GM23338 (cell line): ENCODE measurements around the gene HIVEP2. TPM values are rescaled to one million over a fixed set of nuclear protein-coding genes. Genes with fewer than 3 reads are reported as not detected.

ENCODE experiments used
- ATAC-seq: fragments of 200-7000 bp; cut with Tn5 transposase; 3 replicates; pipeline ENCODE4 v1.9.1; 2020
- DNase-seq: peaks from one replicate; pipeline ENCODE4 v3.0.0-alpha.2; 2015; ENCODE audit warnings: low spot score
- H2AFZ ChIP-seq: fragments of 200-600 bp; sonication (generic); 2 replicates; pipeline ENCODE4 v1.8.0; 2016; ENCODE audit warnings: antibody characterized with exemption, mild to moderate bottlenecking, moderate library complexity
- H3F3A ChIP-seq: fragments of 200-600 bp; sonication (generic); replicated peaks from 2 replicates; pipeline ENCODE4 v1.8.0; 2017; ENCODE audit warnings: antibody characterized with exemption, mixed run types, low read depth
- H3K27ac ChIP-seq: fragments of 200-600 bp; sonication (generic); 2 replicates; pipeline ENCODE4 v1.6.1; 2016; ENCODE audit warnings: low read depth
- H3K27me3 ChIP-seq: fragments of 200-600 bp; sonication (generic); 2 replicates; pipeline ENCODE4 v1.8.0; 2016; ENCODE audit warnings: mild to moderate bottlenecking, mixed run types, moderate library complexity; ENCODE audit not compliant: insufficient read depth
- H3K36me3 ChIP-seq: fragments of 200-600 bp; sonication (generic); 2 replicates; pipeline ENCODE4 v1.8.0; 2016; ENCODE audit warnings: mild to moderate bottlenecking; ENCODE audit not compliant: insufficient read depth
- H3K4me1 ChIP-seq: fragments of 200-600 bp; sonication (generic); 2 replicates; pipeline ENCODE4 v1.8.0; 2016; ENCODE audit warnings: mild to moderate bottlenecking, moderate library complexity; ENCODE audit not compliant: insufficient read depth
- H3K4me2 ChIP-seq: fragments of 200-600 bp; sonication (generic); 2 replicates; pipeline ENCODE4 v1.7.1; 2017; ENCODE audit warnings: mixed run types
- H3K4me3 ChIP-seq: fragments of 200-600 bp; sonication (generic); 2 replicates; pipeline ENCODE4 v1.6.1; 2016; ENCODE audit warnings: mixed run types
- H3K79me2 ChIP-seq: fragments of 200-600 bp; sonication (generic); replicated peaks from 2 replicates; pipeline ENCODE4 v1.8.0; 2017; ENCODE audit warnings: mild to moderate bottlenecking; ENCODE audit not compliant: insufficient read depth
- H3K9me2 ChIP-seq: fragments of 200-600 bp; sonication (generic); 2 replicates; pipeline ENCODE4 v1.8.0; 2017; ENCODE audit not compliant: insufficient read depth
- H4K20me1 ChIP-seq: fragments of 200-600 bp; sonication (generic); replicated peaks from 2 replicates; pipeline ENCODE4 v1.8.0; 2017; ENCODE audit warnings: mild to moderate bottlenecking; ENCODE audit not compliant: insufficient read depth
- H3K27ac Mint-ChIP-seq: 2 replicates; pipeline ENCODE4 v1.8.0; 2020; ENCODE audit warnings: inconsistent platforms, mild to moderate bottlenecking, moderate library complexity, mixed read lengths
- H3K27me3 Mint-ChIP-seq: 3 replicates; pipeline ENCODE4 v1.8.0; 2022; ENCODE audit warnings: low read depth, mild to moderate bottlenecking, moderate library complexity, mixed read lengths, inconsistent platforms; ENCODE audit not compliant: insufficient read depth, poor library complexity
- H3K36me3 Mint-ChIP-seq: 3 replicates; pipeline ENCODE4 v1.8.0; 2021; ENCODE audit warnings: low read depth, mild to moderate bottlenecking, inconsistent platforms, moderate library complexity, mixed read lengths
- H3K4me1 Mint-ChIP-seq: 3 replicates; pipeline ENCODE4 v1.8.0; 2020; ENCODE audit warnings: mild to moderate bottlenecking, inconsistent platforms, mixed read lengths
- H3K4me3 Mint-ChIP-seq: 3 replicates; pipeline ENCODE4 v1.8.0; 2021; ENCODE audit warnings: moderate library complexity, mild to moderate bottlenecking, inconsistent platforms, mixed read lengths
- H3K9me3 Mint-ChIP-seq: 3 replicates; pipeline ENCODE4 v1.8.0; 2020; ENCODE audit warnings: moderate library complexity, mild to moderate bottlenecking, inconsistent platforms, mixed read lengths
- CREB1 ChIP-seq: fragments of 250-450 bp; sonication (Bioruptor Pico); IDR thresholded peaks from 2 replicates; pipeline ENCODE4 v1.5.0; 2020; ENCODE audit warnings: low read depth, mild to moderate bottlenecking, moderate library complexity
- EZH2 ChIP-seq: fragments of 200-600 bp; sonication (generic); IDR thresholded peaks from one replicate; pipeline ENCODE4 v1.8.0; 2017; ENCODE audit warnings: antibody characterized with exemption, mild to moderate bottlenecking, low read depth; ENCODE audit not compliant: unreplicated experiment
- EZH2phosphoT487 ChIP-seq: fragments of 200-600 bp; sonication (generic); IDR thresholded peaks from one replicate; pipeline ENCODE4 v1.8.1; 2018; ENCODE audit warnings: antibody characterized with exemption; ENCODE audit not compliant: unreplicated experiment
- JUNB ChIP-seq: IDR thresholded peaks from one replicate; pipeline ENCODE4 v1.6.1; 2016; ENCODE audit warnings: antibody characterized with exemption; ENCODE audit not compliant: unreplicated experiment
- NANOG ChIP-seq: IDR thresholded peaks from 2 replicates; pipeline ENCODE4 v1.6.1; 2016; ENCODE audit warnings: antibody characterized with exemption, borderline replicate concordance
- POLR2AphosphoS5 ChIP-seq: IDR thresholded peaks from 2 replicates; pipeline ENCODE4 v1.6.1; 2016; ENCODE audit warnings: antibody characterized with exemption, low read depth
- STAT1 ChIP-seq: IDR thresholded peaks from one replicate; pipeline ENCODE4 v1.6.1; 2016; ENCODE audit warnings: antibody characterized with exemption; ENCODE audit not compliant: unreplicated experiment
- ZNF114 ChIP-seq: fragments of 250-450 bp; sonication (Bioruptor Pico); IDR thresholded peaks from 2 replicates; pipeline ENCODE4 v1.5.0; 2020; ENCODE audit warnings: mild to moderate bottlenecking, moderate library complexity
- ZNF331 ChIP-seq: fragments of 250-450 bp; sonication (Bioruptor Pico); IDR thresholded peaks from 2 replicates; pipeline ENCODE4 v1.5.0; 2020; ENCODE audit warnings: low read depth, mild to moderate bottlenecking, moderate library complexity
- polyA plus RNA-seq: library from polyadenylated mRNA; unstranded; fragments of >200 nt; fragmentation: Nextera tagmentation; extraction: Ambion mirVana; gene quantifications from 2 replicates; pipeline ENCODE4 v1.2.1, GENCODE V29; 2016
- total RNA-seq: library from RNA; depleted of rRNA; stranded (reverse); fragments of >200 nt; shearing (Covaris generic); gene quantifications from 2 replicates; pipeline ENCODE4 v1.2.3, GENCODE V29; 2014
- TF ChIP-seq, protein P1 (sequence below), 2 experiments: fragments of 200-600 bp in 1 of 2; sonication (generic) in 1 of 2; conservative IDR thresholded peaks; 2 replicates each; pipeline versions ENCODE4 v1.5.1 to v1.6.1; 2016 to 2017; ENCODE audit warnings: antibody characterized with exemption in 2 of 2, low read depth in 2 of 2, mild to moderate bottlenecking in 2 of 2, moderate library complexity in 1 of 2
- TF ChIP-seq, protein P2 (sequence below): IDR thresholded peaks from one replicate; pipeline ENCODE4 v1.6.1; 2018; ENCODE audit warnings: antibody characterized with exemption; ENCODE audit not compliant: unreplicated experiment
- TF ChIP-seq, protein P3 (sequence below): fragments of 250-450 bp; sonication (Bioruptor Pico); IDR thresholded peaks from 2 replicates; pipeline ENCODE4 v1.5.0; 2020; ENCODE audit warnings: mild to moderate bottlenecking, moderate library complexity
- TF ChIP-seq, protein P4 (sequence below): IDR thresholded peaks from 2 replicates; pipeline ENCODE4 v1.6.1; 2016; ENCODE audit warnings: antibody characterized with exemption

HIVEP2 gene
- total and polyA plus RNA-seq, 2 experiments from 2014 or later = 1.5 to 7.4 TPM

DNA sequence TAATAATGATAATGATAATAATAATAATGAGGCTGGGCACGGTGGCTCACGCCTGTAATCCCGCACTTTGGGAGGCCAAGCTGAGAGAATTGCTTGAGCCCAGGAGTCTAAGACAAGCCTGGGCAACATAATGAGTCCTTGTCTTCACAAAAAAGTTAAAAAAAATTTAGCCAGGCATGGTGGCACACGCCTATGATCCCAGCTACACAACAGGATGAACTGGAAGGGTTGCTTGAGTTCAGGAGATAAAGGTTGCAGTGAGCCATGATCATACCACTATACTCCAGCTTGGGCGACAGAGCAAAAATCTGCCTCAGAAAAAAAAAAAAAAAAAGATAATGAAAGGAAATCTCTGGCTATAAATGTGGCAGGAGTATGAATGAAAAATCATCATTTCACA, 213.4 kb downstream of the HIVEP2 start:
- no peak for ATAC-seq
- Histone ChIP-seq H2AFZ (no peak overlapping the region), H3K27me3 (no peaks in the 10 kb centered on the region), H4K20me1 (no peaks in the 10 kb centered on the region), H3K9me2 (peaks cover 11% of the 10 kb centered on the region; the same call in 1 of the 2 replicates), H3K4me3 (no peak overlapping the region), H3K36me3 (no peaks in the 10 kb centered on the region), H3K4me1 (peaks cover 8% of the 10 kb centered on the region; the same call in 1 of the 2 replicates), H3K79me2 (no peaks in the 10 kb centered on the region), H3F3A (no peaks in the 10 kb centered on the region), H3K27ac (no peak overlapping the region), H3K4me2 (no peak overlapping the region)
- TF ChIP-seq, protein P1, sequence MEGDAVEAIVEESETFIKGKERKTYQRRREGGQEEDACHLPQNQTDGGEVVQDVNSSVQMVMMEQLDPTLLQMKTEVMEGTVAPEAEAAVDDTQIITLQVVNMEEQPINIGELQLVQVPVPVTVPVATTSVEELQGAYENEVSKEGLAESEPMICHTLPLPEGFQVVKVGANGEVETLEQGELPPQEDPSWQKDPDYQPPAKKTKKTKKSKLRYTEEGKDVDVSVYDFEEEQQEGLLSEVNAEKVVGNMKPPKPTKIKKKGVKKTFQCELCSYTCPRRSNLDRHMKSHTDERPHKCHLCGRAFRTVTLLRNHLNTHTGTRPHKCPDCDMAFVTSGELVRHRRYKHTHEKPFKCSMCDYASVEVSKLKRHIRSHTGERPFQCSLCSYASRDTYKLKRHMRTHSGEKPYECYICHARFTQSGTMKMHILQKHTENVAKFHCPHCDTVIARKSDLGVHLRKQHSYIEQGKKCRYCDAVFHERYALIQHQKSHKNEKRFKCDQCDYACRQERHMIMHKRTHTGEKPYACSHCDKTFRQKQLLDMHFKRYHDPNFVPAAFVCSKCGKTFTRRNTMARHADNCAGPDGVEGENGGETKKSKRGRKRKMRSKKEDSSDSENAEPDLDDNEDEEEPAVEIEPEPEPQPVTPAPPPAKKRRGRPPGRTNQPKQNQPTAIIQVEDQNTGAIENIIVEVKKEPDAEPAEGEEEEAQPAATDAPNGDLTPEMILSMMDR (conservative IDR thresholded peaks at IDR 0.05; ENCODE audit: low read depth in 2 of 2) = no peak
- no peak for TF ChIP-seq EZH2
- TF ChIP-seq, protein P2, sequence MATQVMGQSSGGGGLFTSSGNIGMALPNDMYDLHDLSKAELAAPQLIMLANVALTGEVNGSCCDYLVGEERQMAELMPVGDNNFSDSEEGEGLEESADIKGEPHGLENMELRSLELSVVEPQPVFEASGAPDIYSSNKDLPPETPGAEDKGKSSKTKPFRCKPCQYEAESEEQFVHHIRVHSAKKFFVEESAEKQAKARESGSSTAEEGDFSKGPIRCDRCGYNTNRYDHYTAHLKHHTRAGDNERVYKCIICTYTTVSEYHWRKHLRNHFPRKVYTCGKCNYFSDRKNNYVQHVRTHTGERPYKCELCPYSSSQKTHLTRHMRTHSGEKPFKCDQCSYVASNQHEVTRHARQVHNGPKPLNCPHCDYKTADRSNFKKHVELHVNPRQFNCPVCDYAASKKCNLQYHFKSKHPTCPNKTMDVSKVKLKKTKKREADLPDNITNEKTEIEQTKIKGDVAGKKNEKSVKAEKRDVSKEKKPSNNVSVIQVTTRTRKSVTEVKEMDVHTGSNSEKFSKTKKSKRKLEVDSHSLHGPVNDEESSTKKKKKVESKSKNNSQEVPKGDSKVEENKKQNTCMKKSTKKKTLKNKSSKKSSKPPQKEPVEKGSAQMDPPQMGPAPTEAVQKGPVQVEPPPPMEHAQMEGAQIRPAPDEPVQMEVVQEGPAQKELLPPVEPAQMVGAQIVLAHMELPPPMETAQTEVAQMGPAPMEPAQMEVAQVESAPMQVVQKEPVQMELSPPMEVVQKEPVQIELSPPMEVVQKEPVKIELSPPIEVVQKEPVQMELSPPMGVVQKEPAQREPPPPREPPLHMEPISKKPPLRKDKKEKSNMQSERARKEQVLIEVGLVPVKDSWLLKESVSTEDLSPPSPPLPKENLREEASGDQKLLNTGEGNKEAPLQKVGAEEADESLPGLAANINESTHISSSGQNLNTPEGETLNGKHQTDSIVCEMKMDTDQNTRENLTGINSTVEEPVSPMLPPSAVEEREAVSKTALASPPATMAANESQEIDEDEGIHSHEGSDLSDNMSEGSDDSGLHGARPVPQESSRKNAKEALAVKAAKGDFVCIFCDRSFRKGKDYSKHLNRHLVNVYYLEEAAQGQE = no peak
- TF ChIP-seq, protein P3, sequence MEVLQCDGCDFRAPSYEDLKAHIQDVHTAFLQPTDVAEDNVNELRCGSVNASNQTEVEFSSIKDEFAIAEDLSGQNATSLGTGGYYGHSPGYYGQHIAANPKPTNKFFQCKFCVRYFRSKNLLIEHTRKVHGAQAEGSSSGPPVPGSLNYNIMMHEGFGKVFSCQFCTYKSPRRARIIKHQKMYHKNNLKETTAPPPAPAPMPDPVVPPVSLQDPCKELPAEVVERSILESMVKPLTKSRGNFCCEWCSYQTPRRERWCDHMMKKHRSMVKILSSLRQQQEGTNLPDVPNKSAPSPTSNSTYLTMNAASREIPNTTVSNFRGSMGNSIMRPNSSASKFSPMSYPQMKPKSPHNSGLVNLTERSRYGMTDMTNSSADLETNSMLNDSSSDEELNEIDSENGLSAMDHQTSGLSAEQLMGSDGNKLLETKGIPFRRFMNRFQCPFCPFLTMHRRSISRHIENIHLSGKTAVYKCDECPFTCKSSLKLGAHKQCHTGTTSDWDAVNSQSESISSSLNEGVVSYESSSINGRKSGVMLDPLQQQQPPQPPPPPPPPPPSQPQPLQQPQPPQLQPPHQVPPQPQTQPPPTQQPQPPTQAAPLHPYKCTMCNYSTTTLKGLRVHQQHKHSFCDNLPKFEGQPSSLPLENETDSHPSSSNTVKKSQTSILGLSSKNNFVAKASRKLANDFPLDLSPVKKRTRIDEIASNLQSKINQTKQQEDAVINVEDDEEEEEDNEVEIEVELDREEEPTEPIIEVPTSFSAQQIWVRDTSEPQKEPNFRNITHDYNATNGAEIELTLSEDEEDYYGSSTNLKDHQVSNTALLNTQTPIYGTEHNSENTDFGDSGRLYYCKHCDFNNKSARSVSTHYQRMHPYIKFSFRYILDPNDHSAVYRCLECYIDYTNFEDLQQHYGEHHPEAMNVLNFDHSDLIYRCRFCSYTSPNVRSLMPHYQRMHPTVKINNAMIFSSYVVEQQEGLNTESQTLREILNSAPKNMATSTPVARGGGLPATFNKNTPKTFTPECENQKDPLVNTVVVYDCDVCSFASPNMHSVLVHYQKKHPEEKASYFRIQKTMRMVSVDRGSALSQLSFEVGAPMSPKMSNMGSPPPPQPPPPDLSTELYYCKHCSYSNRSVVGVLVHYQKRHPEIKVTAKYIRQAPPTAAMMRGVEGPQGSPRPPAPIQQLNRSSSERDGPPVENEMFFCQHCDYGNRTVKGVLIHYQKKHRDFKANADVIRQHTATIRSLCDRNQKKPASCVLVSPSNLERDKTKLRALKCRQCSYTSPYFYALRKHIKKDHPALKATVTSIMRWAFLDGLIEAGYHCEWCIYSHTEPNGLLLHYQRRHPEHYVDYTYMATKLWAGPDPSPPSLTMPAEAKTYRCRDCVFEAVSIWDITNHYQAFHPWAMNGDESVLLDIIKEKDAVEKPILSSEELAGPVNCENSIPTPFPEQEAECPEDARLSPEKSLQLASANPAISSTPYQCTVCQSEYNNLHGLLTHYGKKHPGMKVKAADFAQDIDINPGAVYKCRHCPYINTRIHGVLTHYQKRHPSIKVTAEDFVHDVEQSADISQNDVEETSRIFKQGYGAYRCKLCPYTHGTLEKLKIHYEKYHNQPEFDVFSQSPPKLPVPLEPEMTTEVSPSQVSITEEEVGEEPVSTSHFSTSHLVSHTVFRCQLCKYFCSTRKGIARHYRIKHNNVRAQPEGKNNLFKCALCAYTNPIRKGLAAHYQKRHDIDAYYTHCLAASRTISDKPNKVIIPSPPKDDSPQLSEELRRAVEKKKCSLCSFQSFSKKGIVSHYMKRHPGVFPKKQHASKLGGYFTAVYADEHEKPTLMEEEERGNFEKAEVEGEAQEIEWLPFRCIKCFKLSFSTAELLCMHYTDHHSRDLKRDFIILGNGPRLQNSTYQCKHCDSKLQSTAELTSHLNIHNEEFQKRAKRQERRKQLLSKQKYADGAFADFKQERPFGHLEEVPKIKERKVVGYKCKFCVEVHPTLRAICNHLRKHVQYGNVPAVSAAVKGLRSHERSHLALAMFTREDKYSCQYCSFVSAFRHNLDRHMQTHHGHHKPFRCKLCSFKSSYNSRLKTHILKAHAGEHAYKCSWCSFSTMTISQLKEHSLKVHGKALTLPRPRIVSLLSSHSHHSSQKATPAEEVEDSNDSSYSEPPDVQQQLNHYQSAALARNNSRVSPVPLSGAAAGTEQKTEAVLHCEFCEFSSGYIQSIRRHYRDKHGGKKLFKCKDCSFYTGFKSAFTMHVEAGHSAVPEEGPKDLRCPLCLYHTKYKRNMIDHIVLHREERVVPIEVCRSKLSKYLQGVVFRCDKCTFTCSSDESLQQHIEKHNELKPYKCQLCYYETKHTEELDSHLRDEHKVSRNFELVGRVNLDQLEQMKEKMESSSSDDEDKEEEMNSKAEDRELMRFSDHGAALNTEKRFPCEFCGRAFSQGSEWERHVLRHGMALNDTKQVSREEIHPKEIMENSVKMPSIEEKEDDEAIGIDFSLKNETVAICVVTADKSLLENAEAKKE (CRISPR knock-in tag) = no peak
- no peak for TF ChIP-seq NANOG
- no peak for TF ChIP-seq STAT1
- no peak for TF ChIP-seq CREB1 (CRISPR knock-in tag)
- no peak for TF ChIP-seq POLR2AphosphoS5
- TF ChIP-seq ZNF331 (CRISPR knock-in tag) = no peak
- TF ChIP-seq JUNB = no peak
- TF ChIP-seq EZH2phosphoT487 = no peak
- TF ChIP-seq, protein P4, sequence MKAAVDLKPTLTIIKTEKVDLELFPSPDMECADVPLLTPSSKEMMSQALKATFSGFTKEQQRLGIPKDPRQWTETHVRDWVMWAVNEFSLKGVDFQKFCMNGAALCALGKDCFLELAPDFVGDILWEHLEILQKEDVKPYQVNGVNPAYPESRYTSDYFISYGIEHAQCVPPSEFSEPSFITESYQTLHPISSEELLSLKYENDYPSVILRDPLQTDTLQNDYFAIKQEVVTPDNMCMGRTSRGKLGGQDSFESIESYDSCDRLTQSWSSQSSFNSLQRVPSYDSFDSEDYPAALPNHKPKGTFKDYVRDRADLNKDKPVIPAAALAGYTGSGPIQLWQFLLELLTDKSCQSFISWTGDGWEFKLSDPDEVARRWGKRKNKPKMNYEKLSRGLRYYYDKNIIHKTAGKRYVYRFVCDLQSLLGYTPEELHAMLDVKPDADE = no peak
- TF ChIP-seq ZNF114 (CRISPR knock-in tag) = no peak
- Mint-ChIP-seq H3K4me1 (peaks cover 17% of the 10 kb centered on the region), H3K27me3 (peaks cover 4% of the 10 kb centered on the region), H3K27ac (no peak overlapping the region), H3K36me3 (no peaks in the 10 kb centered on the region), H3K9me3 (no peaks in the 10 kb centered on the region; the same call in 1 of the 3 replicates), H3K4me3 (no peak overlapping the region)
- DNase-seq = no peak
